Neural progenitor cell (in vitro differentiated cells): ENCODE results near the gene DPM3. TPM values are rescaled to one million over a fixed set of nuclear protein-coding genes. Genes with fewer than 3 reads are reported as not detected.
A peak's percentile ranks its signal among the peaks of the same experiment; 100 is the strongest.

ENCODE experiments used
- DNase-seq: peaks from one replicate; pipeline ENCODE4 v3.0.0-alpha.2; 2016; ENCODE audit warnings: low spot score
- H2AFZ ChIP-seq: fragments of 200-600 bp; sonication (generic); replicated peaks from 2 replicates; pipeline ENCODE4 v1.6.1; 2016; ENCODE audit warnings: antibody characterized with exemption
- H3F3A ChIP-seq: fragments of 200-600 bp; sonication (generic); 2 replicates; pipeline ENCODE4 v1.6.1; 2016; ENCODE audit warnings: antibody characterized with exemption, low read depth
- H3K27ac ChIP-seq: fragments of 200-600 bp; sonication (generic); 2 replicates; pipeline ENCODE4 v1.5.1; 2016; ENCODE audit warnings: mild to moderate bottlenecking
- H3K27me3 ChIP-seq: fragments of 200-600 bp; sonication (generic); 2 replicates; pipeline ENCODE4 v1.6.1; 2016; ENCODE audit warnings: mild to moderate bottlenecking, moderate library complexity
- H3K36me3 ChIP-seq: fragments of 200-600 bp; sonication (generic); 2 replicates; pipeline ENCODE4 v1.5.1; 2016
- H3K4me1 ChIP-seq: fragments of 200-600 bp; sonication (generic); 2 replicates; pipeline ENCODE4 v1.6.1; 2016; ENCODE audit warnings: mixed run types
- H3K4me2 ChIP-seq: fragments of 200-600 bp; sonication (generic); 2 replicates; pipeline ENCODE4 v1.6.1; 2016
- H3K4me3 ChIP-seq: fragments of 200-600 bp; sonication (generic); 2 replicates; pipeline ENCODE4 v1.5.1; 2016
- H3K79me2 ChIP-seq: fragments of 200-600 bp; sonication (generic); 2 replicates; pipeline ENCODE4 v1.6.1; 2016; ENCODE audit warnings: low read depth
- H3K9ac ChIP-seq: fragments of 200-600 bp; sonication (generic); 2 replicates; pipeline ENCODE4 v1.6.1; 2016
- H3K9me3 ChIP-seq: fragments of 200-600 bp; sonication (generic); 2 replicates; pipeline ENCODE4 v1.5.1; 2016; ENCODE audit warnings: low read depth
- H4K20me1 ChIP-seq: fragments of 200-600 bp; sonication (generic); 2 replicates; pipeline ENCODE4 v1.6.1; 2016; ENCODE audit warnings: low read depth
- H3K27ac Mint-ChIP-seq: 3 replicates; pipeline ENCODE4 v1.8.0; 2021; ENCODE audit warnings: mixed read lengths
- H3K27me3 Mint-ChIP-seq: 2 replicates; pipeline ENCODE4 v1.8.0; 2022; ENCODE audit warnings: low read depth, mild to moderate bottlenecking, inconsistent platforms, moderate library complexity, mixed read lengths; ENCODE audit not compliant: insufficient read depth
- H3K36me3 Mint-ChIP-seq: 3 replicates; pipeline ENCODE4 v1.8.0; 2021; ENCODE audit warnings: mixed read lengths
- H3K4me1 Mint-ChIP-seq: 3 replicates; pipeline ENCODE4 v1.8.0; 2021; ENCODE audit warnings: mixed read lengths
- H3K4me3 Mint-ChIP-seq: 3 replicates; pipeline ENCODE4 v1.8.0; 2021; ENCODE audit warnings: mild to moderate bottlenecking, moderate library complexity, mixed read lengths
- H3K9me3 Mint-ChIP-seq: 3 replicates; pipeline ENCODE4 v1.8.0; 2020; ENCODE audit warnings: mixed read lengths
- CTCF ChIP-seq: fragments of 200-600 bp; sonication (generic); IDR thresholded peaks from 2 replicates; pipeline ENCODE4 v1.5.1; 2017; ENCODE audit warnings: antibody characterized with exemption, mild to moderate bottlenecking
- EZH2 ChIP-seq: fragments of 200-600 bp; sonication (generic); IDR thresholded peaks from 2 replicates; pipeline ENCODE4 v1.6.1; 2017; ENCODE audit warnings: antibody characterized with exemption, mild to moderate bottlenecking, moderate library complexity
- EZH2phosphoT487 ChIP-seq: fragments of 200-600 bp; sonication (generic); IDR thresholded peaks from 2 replicates; pipeline ENCODE4 v1.6.1; 2017; ENCODE audit warnings: antibody characterized with exemption
- total RNA-seq: library from RNA; depleted of rRNA; stranded (reverse); fragments of >200 nt; gene quantifications from 2 replicates; pipeline ENCODE4 v1.2.3, GENCODE V29; 2015; ENCODE audit warnings: low replicate concordance

DPM3 gene
- total RNA-seq, 1 donor from 2014 or later: 16.8 TPM

GRCh38 chr1:155105604-155106011 is 34.7 kb downstream of the DPM3 start:
- Histone ChIP-seq H3K27me3 (peaks cover 15% of the 10 kb centered on the region), H3K4me2 (no peak overlapping the region), H3K9ac (no peak overlapping the region), H3K36me3 (no peaks in the 10 kb centered on the region), H3K9me3 (no peaks in the 10 kb centered on the region), H3K4me3 (no peak overlapping the region), H3K79me2 (no peaks in the 10 kb centered on the region), H3K4me1 (no peaks in the 10 kb centered on the region), H3F3A (no peaks in the 10 kb centered on the region), H2AFZ (peak overlapping the region; percentile 42), H4K20me1 (no peaks in the 10 kb centered on the region), H3K27ac (no peak overlapping the region)
- no peaks in the 10 kb centered on the region for H3K36me3 Mint-ChIP-seq
- H3K4me1 Mint-ChIP-seq: peaks cover 4% of the 10 kb centered on the region
- H3K27me3 Mint-ChIP-seq: peaks cover 7% of the 10 kb centered on the region
- H3K4me3 Mint-ChIP-seq: no peak overlapping the region
- no peak overlapping the region for H3K27ac Mint-ChIP-seq
- no peaks in the 10 kb centered on the region for H3K9me3 Mint-ChIP-seq
- TF ChIP-seq EZH2: no peak
- TF ChIP-seq CTCF: no peak
- no peak for TF ChIP-seq EZH2phosphoT487
- DNase-seq: no peak

- Histone ChIP-seq H3K79me2 (no peaks in the 10 kb centered on the region), H3K4me2 (no peak overlapping the region), H3K4me1 (no peaks in the 10 kb centered on the region), H3K27ac (no peak overlapping the region), H3F3A (no peaks in the 10 kb centered on the region), H3K27me3 (peaks cover 15% of the 10 kb centered on the region), H3K36me3 (no peaks in the 10 kb centered on the region), H4K20me1 (no peaks in the 10 kb centered on the region), H3K4me3 (no peak overlapping the region), H3K9me3 (no peaks in the 10 kb centered on the region), H2AFZ (no peak overlapping the region), H3K9ac (no peak overlapping the region)
- peaks cover 4% of the 10 kb centered on the region for H3K4me1 Mint-ChIP-seq
- no peak for TF ChIP-seq CTCF
- TF ChIP-seq EZH2: no peak
- TF ChIP-seq EZH2phosphoT487: no peak
- H3K36me3 Mint-ChIP-seq: no peaks in the 10 kb centered on the region
- no peak overlapping the region for H3K4me3 Mint-ChIP-seq
- peaks cover 8% of the 10 kb centered on the region for H3K27me3 Mint-ChIP-seq
- no peaks in the 10 kb centered on the region for H3K9me3 Mint-ChIP-seq
- no peak for DNase-seq
- H3K27ac Mint-ChIP-seq: no peak overlapping the region
Measured at GRCh38 chr1:155104605-155105534, 35.5 kb downstream of the DPM3 start.

GRCh38 chr1:155103325-155103724 is 37.0 kb downstream of the DPM3 start:
- H3K4me2 ChIP-seq: no peak overlapping the region
- no peak overlapping the region for H3K27ac ChIP-seq
- no peak overlapping the region for H2AFZ ChIP-seq
- DNase-seq: no peak
- H3K4me1 ChIP-seq: no peaks in the 10 kb centered on the region
- H4K20me1 ChIP-seq: no peaks in the 10 kb centered on the region
- no peaks in the 10 kb centered on the region for H3F3A ChIP-seq
- H3K27me3 ChIP-seq: peaks cover 14% of the 10 kb centered on the region
- no peak overlapping the region for H3K9ac ChIP-seq
- Mint-ChIP-seq H3K4me3 (no peak overlapping the region), H3K27ac (no peak overlapping the region), H3K4me1 (peaks cover 4% of the 10 kb centered on the region), H3K36me3 (no peaks in the 10 kb centered on the region), H3K9me3 (no peaks in the 10 kb centered on the region), H3K27me3 (peaks cover 9% of the 10 kb centered on the region)
- H3K36me3 ChIP-seq: no peaks in the 10 kb centered on the region
- no peaks in the 10 kb centered on the region for H3K9me3 ChIP-seq
- H3K79me2 ChIP-seq: no peaks in the 10 kb centered on the region
- H3K4me3 ChIP-seq: no peak overlapping the region
- TF ChIP-seq EZH2: no peak
- no peak for TF ChIP-seq EZH2phosphoT487
- no peak for TF ChIP-seq CTCF
